KG1 (cell line): ENCODE results near the gene NRXN2.

ENCODE experiments used
- DNase-seq: peaks from one replicate; lab custom pipeline; 2025; lab: John Stamatoyannopoulos, UW

The NRXN2 gene

GRCh38 chr11:64627371-64627770, 95.6 kb downstream of the NRXN2 start:
- DNase-seq: no peak

- DNase-seq: no peak
Observed at GRCh38 chr11:64626637-64627036, 96.4 kb downstream of the NRXN2 start.

- peak; percentile 91 for DNase-seq
Observed at GRCh38 chr11:64624883-64625481, 98.0 kb downstream of the NRXN2 start.

DNA sequence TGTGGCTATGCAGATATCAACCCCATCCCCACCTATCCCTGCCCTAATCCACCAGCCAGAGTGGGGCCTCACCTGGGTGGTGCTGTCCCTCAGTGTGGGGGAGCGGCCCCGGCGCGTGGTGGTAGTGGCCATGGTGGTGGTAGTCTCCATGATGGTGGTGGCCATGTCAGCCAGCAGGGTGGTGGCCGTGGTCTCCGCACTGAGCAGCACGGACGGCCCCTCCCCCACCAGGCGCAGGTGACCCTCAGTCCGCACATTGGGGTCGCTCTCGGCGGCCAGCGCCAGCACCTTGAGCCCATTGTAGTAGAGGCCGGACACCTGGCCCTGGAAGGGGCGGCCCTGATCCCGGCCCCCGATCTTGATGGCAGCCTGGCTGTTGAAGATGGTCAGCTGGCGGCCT, 100.3 kb downstream of the NRXN2 start:
- no peak for DNase-seq

GRCh38 chr11:64621283-64622019, 101.5 kb downstream of the NRXN2 start:
- DNase-seq: no peak

GRCh38 chr11:64620381-64620971, 102.5 kb downstream of the NRXN2 start:
- DNase-seq: no peak

DNA sequence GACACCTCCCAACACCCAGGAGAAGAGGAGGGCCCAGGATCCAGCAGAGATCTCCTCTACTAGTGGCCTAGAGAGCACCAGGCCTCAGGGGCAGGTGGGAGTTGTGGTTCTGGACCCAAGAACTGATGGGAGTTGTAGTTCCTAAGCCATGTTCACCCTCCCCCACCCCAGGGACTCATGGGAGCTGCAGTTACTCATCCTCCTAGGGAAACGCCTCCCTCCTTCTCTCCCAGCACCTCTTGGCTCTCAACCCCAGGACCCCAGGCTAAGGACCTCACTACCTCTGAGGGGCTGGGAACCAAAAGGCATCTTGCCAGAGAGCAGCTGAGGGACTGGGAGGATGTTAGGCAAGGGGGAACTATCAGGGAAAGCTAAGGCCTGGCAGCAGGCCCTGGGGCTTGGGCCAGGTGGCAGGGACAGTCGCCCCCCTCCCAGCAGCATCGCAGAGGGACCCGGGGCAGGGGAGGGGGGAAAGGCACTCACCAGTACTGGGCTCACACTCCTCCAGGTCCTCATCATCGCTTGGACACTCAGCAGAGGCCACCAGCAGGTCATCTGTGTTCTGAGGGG, 103.1 kb downstream of the NRXN2 start:
- no peak for DNase-seq

- DNase-seq: no peak
Observed at GRCh38 chr11:64619196-64619595, 103.8 kb downstream of the NRXN2 start.

DNA sequence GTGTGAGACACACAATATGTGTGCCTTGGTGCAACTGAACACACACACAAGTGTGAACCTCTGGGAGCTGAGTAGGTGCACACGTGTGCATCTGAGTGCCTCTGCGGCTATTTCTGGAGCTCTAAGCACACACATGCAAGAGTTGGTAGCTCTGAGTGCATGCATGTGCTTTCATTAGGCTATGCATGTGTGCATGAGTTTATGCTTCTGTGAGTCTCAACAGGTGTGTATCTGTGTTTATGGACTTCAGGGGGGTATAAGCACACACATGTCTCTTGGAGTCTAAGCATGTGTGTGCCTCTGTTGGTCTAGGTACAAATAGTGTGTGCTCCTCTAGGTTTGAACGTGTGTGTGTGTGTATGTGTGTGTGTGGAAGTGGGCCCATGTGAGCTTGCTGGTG, 106.2 kb downstream of the NRXN2 start:
- DNase-seq: no peak

DNA sequence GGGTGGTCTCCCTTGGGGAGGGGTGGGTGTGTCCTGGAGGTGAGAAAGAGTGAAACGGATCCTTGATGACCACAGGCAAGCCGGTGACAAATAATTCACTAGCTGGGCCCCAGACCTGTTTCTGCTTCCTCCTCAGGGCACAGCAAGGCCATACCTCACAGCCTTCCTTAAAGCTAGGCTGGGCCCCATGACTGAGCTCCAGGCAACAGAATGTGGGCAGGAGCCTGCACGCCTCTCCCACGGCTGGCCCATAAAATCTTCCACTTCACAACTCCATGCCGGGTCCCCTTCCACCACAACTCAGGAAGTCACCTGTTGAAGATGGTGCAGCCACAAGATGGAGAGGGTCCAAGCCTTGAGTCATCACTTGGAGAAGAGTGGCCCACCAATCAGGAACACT, 108.1 kb downstream of the NRXN2 start:
- no peak for DNase-seq

GRCh38 chr11:64613648-64614047, 109.3 kb downstream of the NRXN2 start:
- DNase-seq: no peak

DNA sequence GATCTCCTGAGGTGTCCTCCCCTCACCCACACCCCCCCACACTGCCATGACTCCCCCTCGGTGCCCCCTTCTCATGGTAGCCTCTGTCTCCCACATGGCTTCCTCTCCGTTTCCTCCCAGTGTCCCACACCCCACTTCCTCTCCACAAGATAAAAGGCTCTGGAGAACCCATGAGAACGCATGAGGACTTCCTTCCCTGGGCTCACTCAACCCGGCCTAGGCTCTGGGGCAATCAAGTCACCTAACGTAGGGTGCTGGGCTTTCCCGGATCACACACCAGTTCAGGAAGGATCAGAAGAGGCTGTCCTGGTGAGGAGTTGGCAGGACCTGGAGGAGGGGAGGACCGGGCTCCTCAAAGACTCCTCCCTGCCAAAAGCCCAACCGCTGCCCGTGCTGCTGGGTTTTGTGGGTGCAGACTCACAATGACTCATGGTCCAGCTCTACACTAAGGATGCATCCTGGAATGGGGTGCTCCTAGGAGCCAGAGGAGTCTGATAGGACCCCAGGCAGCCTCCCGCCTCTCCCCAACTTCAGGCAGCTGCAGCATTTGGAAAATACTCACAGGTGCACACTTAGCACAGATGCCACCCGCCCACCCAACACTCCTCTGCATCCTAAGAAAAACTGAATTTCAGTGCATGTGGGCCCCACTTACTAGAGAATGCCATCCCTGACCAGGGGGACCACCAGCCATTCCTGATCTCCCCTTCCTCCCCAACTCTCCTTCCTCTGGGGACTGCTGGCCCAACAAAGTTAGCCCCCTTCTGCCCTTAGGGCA, 110.9 kb downstream of the NRXN2 start:
- peak; percentile 54 for DNase-seq

DNA sequence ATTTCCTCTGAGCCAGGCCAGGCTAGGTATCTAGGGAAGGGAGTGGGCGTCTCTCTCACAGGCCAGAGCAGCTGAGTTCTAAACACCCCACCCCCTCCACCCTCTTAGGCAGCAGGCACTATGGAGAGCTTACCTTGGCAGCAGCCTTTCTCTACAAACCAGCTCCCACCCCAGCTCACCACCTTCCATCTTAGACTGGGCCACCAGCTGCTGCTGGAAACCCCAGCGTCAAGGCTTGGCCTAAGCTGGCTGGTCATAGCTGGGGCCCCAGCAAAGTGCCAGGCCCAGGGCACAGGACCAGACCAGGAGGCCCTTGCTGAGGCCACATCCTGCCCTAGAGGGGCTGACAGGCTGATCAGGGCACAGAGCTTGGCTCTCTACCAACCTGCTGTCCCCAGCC, 111.8 kb downstream of the NRXN2 start:
- no peak for DNase-seq

DNA sequence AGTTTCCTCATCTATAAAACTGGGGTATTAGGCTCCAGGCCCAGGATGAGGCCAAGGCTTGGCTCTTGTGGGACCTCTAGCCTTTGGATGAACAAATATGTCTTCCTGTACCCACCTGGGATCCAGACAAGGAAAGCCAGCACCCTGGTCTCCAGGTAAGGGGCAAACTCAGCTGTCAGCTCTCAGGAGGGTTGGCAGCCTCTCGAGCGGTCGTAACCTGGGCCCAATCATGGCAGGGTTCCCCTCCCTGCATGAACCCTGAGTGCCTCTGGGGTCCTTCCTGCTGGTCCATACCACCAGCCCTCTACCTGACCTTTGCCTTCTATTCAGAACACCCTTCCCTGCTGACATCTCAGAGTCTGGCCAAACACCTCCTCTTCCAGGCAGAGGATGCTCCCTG, 112.4 kb downstream of the NRXN2 start:
- no peak for DNase-seq

GRCh38 chr11:64609436-64610047, 113.5 kb downstream of the NRXN2 start:
- DNase-seq: no peak

DNA sequence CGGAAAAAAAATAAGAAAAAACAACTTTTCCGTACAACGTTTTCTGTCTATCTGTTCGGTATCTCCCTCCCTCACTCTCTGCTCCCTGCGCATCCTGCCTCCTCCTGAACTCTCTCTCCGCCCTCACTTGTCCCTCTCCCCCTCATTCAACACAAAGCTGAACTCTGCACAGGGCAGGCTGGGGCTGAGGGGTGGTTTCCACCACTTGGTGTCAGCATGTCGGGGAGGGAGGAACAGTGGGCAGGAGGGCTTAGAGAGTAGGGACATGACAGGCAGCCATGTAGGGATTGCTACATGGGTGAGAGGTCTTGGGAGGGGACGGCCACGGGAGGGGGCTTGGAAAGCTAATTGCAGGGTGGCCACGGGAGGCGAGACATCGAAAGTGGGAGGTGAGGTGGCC, 114.4 kb downstream of the NRXN2 start:
- no peak for DNase-seq

DNA sequence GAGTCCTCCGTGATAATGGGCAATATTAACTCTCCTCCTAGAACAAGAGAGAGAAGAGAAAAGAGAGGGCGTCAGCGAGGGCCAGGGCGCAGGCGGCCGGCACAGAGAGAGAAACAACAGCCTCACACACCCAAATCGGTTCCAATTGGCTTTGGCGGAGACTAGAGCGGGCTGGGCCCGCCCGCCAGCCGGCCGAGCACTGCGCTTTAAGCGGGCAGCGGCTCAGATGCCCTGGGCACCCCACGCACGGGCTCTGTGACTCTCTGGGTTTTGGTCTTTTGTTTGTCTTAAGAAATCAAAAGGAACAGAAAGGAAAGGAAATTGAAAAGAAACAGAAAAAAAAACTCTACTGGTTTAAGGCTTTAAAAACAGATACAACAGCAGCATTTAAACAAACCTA, 115.0 kb downstream of the NRXN2 start:
- DNase-seq: no peak

- DNase-seq: no peak
Observed at GRCh38 chr11:64607381-64607985, 115.5 kb downstream of the NRXN2 start.

- DNase-seq: no peak
Observed at GRCh38 chr11:64606796-64607380, 116.1 kb downstream of the NRXN2 start.

DNA sequence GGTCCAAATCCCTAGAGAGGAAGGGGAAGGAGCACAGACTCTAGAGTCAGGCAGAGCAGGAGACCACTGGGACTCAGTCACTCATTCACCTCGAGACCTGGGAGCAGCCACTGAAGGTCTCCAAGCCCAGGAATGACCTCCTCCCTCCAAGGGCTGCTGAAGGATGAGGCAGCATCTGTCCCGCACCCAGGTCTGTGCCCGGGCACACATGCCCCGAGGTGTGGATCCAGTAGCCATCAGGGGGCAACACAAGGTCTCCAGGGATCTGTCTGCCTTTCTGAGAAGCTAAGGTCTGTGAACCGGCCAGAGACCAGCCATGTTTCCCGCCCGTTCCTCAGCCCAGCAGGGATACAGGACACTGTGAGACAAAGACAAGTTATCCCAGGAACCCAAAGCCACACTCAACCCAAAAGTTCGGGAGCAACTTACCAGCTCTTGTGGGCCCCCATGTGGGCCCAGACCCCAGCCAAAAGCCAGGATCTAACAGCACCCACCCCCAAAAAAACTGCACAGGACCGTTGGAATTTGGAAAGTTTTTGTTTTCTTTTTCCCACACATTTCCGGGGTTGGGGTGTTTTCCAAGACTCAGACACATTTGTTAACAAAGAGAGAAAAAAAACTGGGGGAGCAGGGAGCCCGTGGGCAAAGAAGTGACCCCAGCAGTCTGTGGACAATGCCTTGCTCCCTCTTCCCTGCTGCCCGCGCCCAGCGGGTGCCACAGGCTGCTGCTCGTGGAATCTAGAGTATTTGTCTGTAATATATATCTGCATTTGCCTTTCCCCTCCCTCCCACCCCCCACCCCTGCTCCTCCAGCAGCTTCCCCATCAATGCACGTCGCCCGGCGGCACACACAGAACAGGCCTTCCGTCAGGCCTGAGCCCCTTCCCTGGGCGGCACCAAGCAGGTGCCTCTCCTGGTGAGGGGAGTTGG, 117.1 kb downstream of the NRXN2 start:
- no peak for DNase-seq
